Esophagus muscularis mucosa (tissue), 4 donors: ENCODE measurements around the gene SGF29. TPM values are rescaled to one million over a fixed set of nuclear protein-coding genes. Genes with fewer than 3 reads are reported as not detected.
A peak's percentile ranks its signal among the peaks of the same experiment; 100 is the strongest.

ENCODE experiments used
- DNase-seq: peaks from one replicate; pipeline ENCODE4 v3.0.0-alpha.2; 2017; ENCODE audit errors: extremely low spot score
- H3K27ac ChIP-seq, 4 donors: fragments of 200-600 bp; sonication (generic); replicated peaks in 1 of 4; 1 replicate in 3 of 4; 2 replicates in 1 of 4; pipeline ENCODE4 v1.5.1; 2016 to 2019; ENCODE audit warnings: mild to moderate bottlenecking in 1 of 4
- H3K27me3 ChIP-seq, 4 donors: fragments of 200-600 bp; sonication (generic); one replicate each; pipeline versions ENCODE4 v1.5.1 to v1.6.0; 2016 to 2019
- H3K36me3 ChIP-seq, 4 donors: fragments of 200-600 bp; sonication (generic); one replicate each; pipeline ENCODE4 v1.5.1; 2016 to 2019
- H3K4me1 ChIP-seq, 4 donors: fragments of 200-600 bp; sonication (generic); one replicate each; pipeline ENCODE4 v1.5.1; 2016 to 2019
- H3K4me3 ChIP-seq, 4 donors: fragments of 200-600 bp; sonication (generic); 1 replicate in 2 of 4; 2 replicates in 2 of 4; pipeline ENCODE4 v1.5.1; 2016 to 2019; ENCODE audit warnings: mild to moderate bottlenecking in 4 of 4, moderate library complexity in 1 of 4
- H3K9me3 ChIP-seq, 4 donors: fragments of 200-600 bp; sonication (generic); 1 replicate in 3 of 4; 2 replicates in 1 of 4; pipeline ENCODE4 v1.5.1; 2016 to 2019
- EP300 ChIP-seq: sonication (generic); formaldehyde crosslinking; IDR thresholded peaks from one replicate; pipeline ENCODE4 v1.6.1; 2017; ENCODE audit warnings: antibody characterized with exemption
- POLR2A ChIP-seq: fragments of 450-650 bp; IDR thresholded peaks from one replicate; pipeline ENCODE4 v1.6.1; 2017; ENCODE audit warnings: antibody characterized with exemption, moderate library complexity, mild to moderate bottlenecking, low read depth
- POLR2AphosphoS5 ChIP-seq, 2 donors: sonication (generic); formaldehyde crosslinking; IDR thresholded peaks; one replicate each; pipeline ENCODE4 v1.6.1; 2017; ENCODE audit warnings: antibody characterized with exemption in 2 of 2
- WGBS: methylation state at CpG from one replicate; pipeline ENCODE4 v1.1.5; 2018; 5-methylcytosine and 5-hydroxymethylcytosine counted together
- intact Hi-C: fragments of 100-400 bp; cut with DNase I; formaldehyde crosslinking; loops from one replicate; pipeline ENCODE4 v1.15.1; 2023
- total RNA-seq, 4 donors: library from RNA; depleted of rRNA; stranded (reverse); fragments of >200 nt; gene quantifications; one replicate each; pipeline versions ENCODE4 v1.1.0 to v1.2.1, GENCODE V29; 2016
- TF ChIP-seq, protein P1 (sequence below), 3 experiments: fragments of 200-600 bp in 2 of 3; fragments of 450-650 bp in 1 of 3; sonication (generic) in 2 of 3; IDR thresholded peaks; one replicate each; pipeline ENCODE4 v1.5.1; 2017 to 2019; ENCODE audit warnings: antibody characterized with exemption in 3 of 3, mild to moderate bottlenecking in 2 of 3, moderate library complexity in 1 of 3

The SGF29 gene
- total RNA-seq, 4 donors from 2014 or later = 33.2 to 43.4 (median 39.9) TPM

- Histone ChIP-seq H3K27me3 (peaks cover 0 to 4% (median 0%) of the 10 kb centered on the region in 4 donors), H3K27ac (no peak overlapping the region), H3K9me3 (no peaks in the 10 kb centered on the region), H3K4me1 (no peaks in the 10 kb centered on the region), H3K36me3 (no peaks in the 10 kb centered on the region), H3K4me3 (no peak overlapping the region)
- intact Hi-C loops = no loop called here
- WGBS = 87% methylated on average over 7 of the region's 7 CpGs
- DNase-seq = no peak
- TF ChIP-seq, protein P1, sequence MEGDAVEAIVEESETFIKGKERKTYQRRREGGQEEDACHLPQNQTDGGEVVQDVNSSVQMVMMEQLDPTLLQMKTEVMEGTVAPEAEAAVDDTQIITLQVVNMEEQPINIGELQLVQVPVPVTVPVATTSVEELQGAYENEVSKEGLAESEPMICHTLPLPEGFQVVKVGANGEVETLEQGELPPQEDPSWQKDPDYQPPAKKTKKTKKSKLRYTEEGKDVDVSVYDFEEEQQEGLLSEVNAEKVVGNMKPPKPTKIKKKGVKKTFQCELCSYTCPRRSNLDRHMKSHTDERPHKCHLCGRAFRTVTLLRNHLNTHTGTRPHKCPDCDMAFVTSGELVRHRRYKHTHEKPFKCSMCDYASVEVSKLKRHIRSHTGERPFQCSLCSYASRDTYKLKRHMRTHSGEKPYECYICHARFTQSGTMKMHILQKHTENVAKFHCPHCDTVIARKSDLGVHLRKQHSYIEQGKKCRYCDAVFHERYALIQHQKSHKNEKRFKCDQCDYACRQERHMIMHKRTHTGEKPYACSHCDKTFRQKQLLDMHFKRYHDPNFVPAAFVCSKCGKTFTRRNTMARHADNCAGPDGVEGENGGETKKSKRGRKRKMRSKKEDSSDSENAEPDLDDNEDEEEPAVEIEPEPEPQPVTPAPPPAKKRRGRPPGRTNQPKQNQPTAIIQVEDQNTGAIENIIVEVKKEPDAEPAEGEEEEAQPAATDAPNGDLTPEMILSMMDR (IDR thresholded peaks at IDR 0.05) = no peak
- TF ChIP-seq POLR2AphosphoS5 (IDR thresholded peaks at IDR 0.05) = no peak
Observed at GRCh38 chr16:28546626-28547025, 7.1 kb upstream of the SGF29 start.

DNA sequence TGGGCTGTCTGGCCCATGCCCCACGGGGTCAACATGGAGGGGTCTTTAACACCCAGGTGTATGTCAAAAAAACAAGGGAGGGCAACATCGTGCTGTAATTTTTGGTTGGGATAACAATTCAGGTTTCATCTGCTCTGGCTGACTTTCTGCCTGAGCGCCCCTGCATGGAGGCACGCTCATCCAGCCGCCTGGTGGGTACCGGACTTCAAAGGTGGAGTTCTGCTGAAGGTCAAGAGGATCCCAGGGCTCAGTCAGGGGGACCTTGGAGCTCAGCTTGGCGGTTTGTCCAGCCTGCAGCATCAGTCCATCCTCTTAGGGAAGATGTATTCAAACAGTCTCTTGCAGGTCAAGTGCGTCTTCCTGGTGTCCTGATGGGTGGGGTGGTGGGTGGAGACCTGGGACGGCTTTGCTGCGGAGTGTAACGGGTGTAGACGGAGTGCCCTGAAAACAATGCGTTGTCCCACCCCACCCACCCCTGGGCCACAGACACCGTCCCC is 5.4 kb upstream of the SGF29 start:
- TF ChIP-seq POLR2AphosphoS5 (IDR thresholded peaks at IDR 0.05) (no peak), POLR2A (no peak), EP300 (no peak)
- TF ChIP-seq, protein P1 (IDR thresholded peaks at IDR 0.05) = no peak
- Histone ChIP-seq H3K36me3 (no peaks in the 10 kb centered on the region), H3K27ac (no peak overlapping the region), H3K4me1 (peaks cover 3 to 6% (median 4%) of the 10 kb centered on the region in 4 donors), H3K4me3 (no peak overlapping the region), H3K9me3 (no peaks in the 10 kb centered on the region), H3K27me3 (peaks cover 0 to 4% (median 0%) of the 10 kb centered on the region in 4 donors)
- intact Hi-C loops = no loop called here
- 88% methylated on average over 14 of the region's 14 CpGs for WGBS
- no peak for DNase-seq

GRCh38 chr16:28549301-28549899 is 4.3 kb upstream of the SGF29 start:
- Histone ChIP-seq H3K4me1 (peaks cover 5 to 11% (median 8%) of the 10 kb centered on the region in 4 donors), H3K27ac (no peak overlapping the region), H3K9me3 (no peaks in the 10 kb centered on the region), H3K4me3 (no peak overlapping the region), H3K36me3 (no peaks in the 10 kb centered on the region), H3K27me3 (peaks cover 0 to 4% (median 0%) of the 10 kb centered on the region in 4 donors)
- 30% methylated on average over 11 of the region's 11 CpGs for WGBS
- no peak for DNase-seq
- intact Hi-C loops = no loop called here
- no peak for TF ChIP-seq POLR2A
- TF ChIP-seq, protein P1 (IDR thresholded peaks at IDR 0.05) = peak; percentile 42 to 59 (median 49)

- H3K4me1 ChIP-seq = peaks cover 10 to 30% (median 22%) of the 10 kb centered on the region in 4 donors
- no peak for DNase-seq
- 82% methylated on average over 15 of the region's 15 CpGs for WGBS
- H3K27me3 ChIP-seq = no peaks in the 10 kb centered on the region
- H3K9me3 ChIP-seq = no peaks in the 10 kb centered on the region
- H3K36me3 ChIP-seq = peaks cover 6 to 32% (median 25%) of the 10 kb centered on the region in 4 donors
- no peak for TF ChIP-seq POLR2AphosphoS5 (IDR thresholded peaks at IDR 0.05)
- TF ChIP-seq, protein P1 (IDR thresholded peaks at IDR 0.05) = no peak
- no peak for TF ChIP-seq POLR2A
- no peak for TF ChIP-seq EP300
- intact Hi-C loops = loop anchor here (2.0 kb wide), 1 partner anchor 64 kb away; no protein-coding TSS in a partner anchor
- peak overlapping the region; percentile 60 to 78 (median 66) for H3K4me3 ChIP-seq
- H3K27ac ChIP-seq = peak overlapping the region; percentile 92 to 98 (median 96)
Observed at GRCh38 chr16:28554634-28555423, 1.1 kb downstream of the SGF29 start.
